SK-N-MC (cell line): ENCODE results near the gene SPART.
A peak's percentile ranks its signal among the peaks of the same experiment; 100 is the strongest.

ENCODE experiments used
- DNase-seq: peaks from one replicate; pipeline ENCODE4 v3.0.0-alpha.2; 2011; ENCODE audit warnings: low read depth, low spot score
- H3K27ac ChIP-seq: fragments of 200-600 bp; sonication (generic); 2 replicates; pipeline ENCODE4 v1.5.1; 2016; ENCODE audit warnings: mixed run types
- H3K36me3 ChIP-seq: fragments of 200-600 bp; sonication (generic); 2 replicates; pipeline ENCODE4 v1.6.1; 2017; ENCODE audit warnings: antibody characterized with exemption, low read length, mixed read lengths; ENCODE audit not compliant: insufficient read depth
- H3K4me3 ChIP-seq: fragments of 200-600 bp; sonication (generic); 2 replicates; pipeline ENCODE4 v1.5.1; 2016
- H3K9ac ChIP-seq: fragments of 200-600 bp; sonication (generic); 2 replicates; pipeline ENCODE4 v1.8.0; 2017; ENCODE audit warnings: mixed run types, mixed read lengths; ENCODE audit not compliant: insufficient read length
- H3K9me3 ChIP-seq: fragments of 200-600 bp; sonication (generic); 2 replicates; pipeline ENCODE4 v1.6.1; 2017; ENCODE audit warnings: low read depth, mild to moderate bottlenecking, antibody characterized with exemption, low read length, moderate library complexity, mixed read lengths
- EZH2 ChIP-seq: fragments of 200-600 bp; sonication (generic); IDR thresholded peaks from one replicate; pipeline ENCODE4 v1.6.1; 2017; ENCODE audit warnings: antibody characterized with exemption
- FOXP2 ChIP-seq: optimal IDR thresholded peaks from 2 replicates; pipeline ENCODE3; 2011; ENCODE audit warnings: mild to moderate bottlenecking, moderate library complexity; ENCODE audit not compliant: insufficient read depth; ENCODE audit errors: extremely low read length, control extremely low read depth
- POLR2AphosphoS5 ChIP-seq: IDR thresholded peaks from 2 replicates; pipeline ENCODE4 v1.6.1; 2012; ENCODE audit warnings: mild to moderate bottlenecking, low read depth, low read length, borderline replicate concordance

The SPART gene

GRCh38 chr13:36345438-36346221, 564 bp downstream of the SPART start:
- Histone ChIP-seq H3K36me3 (peaks cover 30% of the 10 kb centered on the region), H3K27ac (peak overlapping the region; percentile 98), H3K4me3 (peak overlapping the region; percentile 99), H3K9ac (peak overlapping the region; percentile 95), H3K9me3 (no peaks in the 10 kb centered on the region)
- TF ChIP-seq FOXP2 (no peak), EZH2 (no peak), POLR2AphosphoS5 (peak; percentile 77)
- DNase-seq, result peak; percentile 81

DNA sequence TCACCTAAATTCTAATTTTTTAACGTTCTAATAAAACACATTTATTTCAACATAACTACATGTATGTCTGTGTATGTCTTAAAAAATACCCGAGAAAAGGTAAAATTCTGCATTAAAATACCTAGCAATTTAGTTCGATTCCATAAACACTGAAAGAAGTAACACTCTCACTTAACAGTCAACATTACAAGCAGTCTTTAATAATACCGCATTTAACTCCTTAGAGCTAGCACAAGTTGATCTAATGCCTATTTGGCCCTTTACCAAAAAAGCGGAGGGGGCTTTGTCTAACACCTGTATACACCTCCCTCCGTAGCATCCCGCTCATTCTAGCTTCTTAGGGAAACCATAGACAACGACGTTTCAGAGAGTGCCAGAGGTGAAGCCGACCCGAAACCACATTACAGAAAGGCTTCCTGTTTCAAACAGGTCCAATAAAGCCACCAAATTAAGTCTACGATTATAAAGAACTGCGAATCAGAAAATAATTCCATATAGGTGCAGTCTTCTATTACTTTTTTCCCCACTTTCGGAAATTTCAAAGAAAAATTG, 1.2 kb downstream of the SPART start:
- Histone ChIP-seq H3K9ac (peak overlapping the region; percentile 95), H3K9me3 (no peaks in the 10 kb centered on the region), H3K4me3 (peak overlapping the region; percentile 99), H3K27ac (peak overlapping the region; percentile 98), H3K36me3 (peaks cover 33% of the 10 kb centered on the region)
- DNase-seq, result no peak
- TF ChIP-seq EZH2, result no peak

DNA sequence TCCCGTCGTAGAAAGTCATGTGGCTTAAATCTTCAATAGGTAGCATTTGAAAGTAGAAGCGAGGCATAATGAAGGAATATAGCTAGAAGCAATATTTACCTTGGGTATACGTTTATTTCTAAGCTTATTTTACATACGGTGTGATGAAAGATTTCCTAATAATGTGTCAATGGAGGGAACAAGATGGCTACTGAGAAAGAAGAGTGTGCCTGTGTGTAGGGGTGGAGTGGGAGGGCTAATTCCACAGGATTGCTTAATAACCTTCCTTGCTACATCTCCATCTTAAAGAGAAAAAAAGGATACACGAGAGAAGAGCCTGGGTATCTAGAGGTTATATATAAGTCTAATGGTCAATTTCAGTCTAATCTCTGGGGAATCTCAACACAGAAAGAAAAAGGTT, 2.0 kb downstream of the SPART start:
- Histone ChIP-seq H3K27ac (peak overlapping the region; percentile 98), H3K9me3 (no peaks in the 10 kb centered on the region), H3K36me3 (peaks cover 37% of the 10 kb centered on the region), H3K4me3 (peak overlapping the region; percentile 99), H3K9ac (peak overlapping the region; percentile 95)
- no peak for DNase-seq
- TF ChIP-seq FOXP2 (no peak), EZH2 (no peak), POLR2AphosphoS5 (no peak)

GRCh38 chr13:36343766-36344165, 2.4 kb downstream of the SPART start:
- Histone ChIP-seq H3K9ac (peak overlapping the region; percentile 95), H3K36me3 (peaks cover 41% of the 10 kb centered on the region), H3K4me3 (peak overlapping the region; percentile 99), H3K27ac (peak overlapping the region; percentile 98), H3K9me3 (no peaks in the 10 kb centered on the region)
- no peak for DNase-seq
- TF ChIP-seq EZH2, result no peak
- no peak for TF ChIP-seq FOXP2
- no peak for TF ChIP-seq POLR2AphosphoS5

GRCh38 chr13:36342715-36343114, 3.5 kb downstream of the SPART start:
- no peak overlapping the region for H3K27ac ChIP-seq

GRCh38 chr13:36341718-36342117, 4.5 kb downstream of the SPART start:
- H3K27ac ChIP-seq, result peak overlapping the region; percentile 33; the same call in 1 of the 2 replicates

More at GRCh38 chr13:36342715-36343114, 3.5 kb downstream of the SPART start:
- Histone ChIP-seq H3K36me3 (peaks cover 52% of the 10 kb centered on the region), H3K9me3 (no peaks in the 10 kb centered on the region), H3K4me3 (peak overlapping the region; percentile 99), H3K9ac (peak overlapping the region; percentile 95)
- TF ChIP-seq POLR2AphosphoS5, result no peak
- TF ChIP-seq EZH2, result no peak
- no peak for TF ChIP-seq FOXP2
- no peak for DNase-seq

GRCh38 chr13:36339600-36340155, 6.5 kb downstream of the SPART start:
- no peak overlapping the region for H3K27ac ChIP-seq
- H3K9ac ChIP-seq, result no peak overlapping the region
- peaks cover 78% of the 10 kb centered on the region for H3K36me3 ChIP-seq
- no peak for DNase-seq
- no peaks in the 10 kb centered on the region for H3K9me3 ChIP-seq
- H3K4me3 ChIP-seq, result no peak overlapping the region
- TF ChIP-seq FOXP2, result no peak
- TF ChIP-seq POLR2AphosphoS5, result no peak
- TF ChIP-seq EZH2, result no peak

More at GRCh38 chr13:36341718-36342117, 4.5 kb downstream of the SPART start:
- Histone ChIP-seq H3K4me3 (peak overlapping the region; percentile 10; the same call in 1 of the 2 replicates), H3K9me3 (no peaks in the 10 kb centered on the region), H3K9ac (no peak overlapping the region), H3K36me3 (peaks cover 61% of the 10 kb centered on the region)
- TF ChIP-seq FOXP2 (no peak), POLR2AphosphoS5 (no peak), EZH2 (no peak)
- DNase-seq, result no peak

DNA sequence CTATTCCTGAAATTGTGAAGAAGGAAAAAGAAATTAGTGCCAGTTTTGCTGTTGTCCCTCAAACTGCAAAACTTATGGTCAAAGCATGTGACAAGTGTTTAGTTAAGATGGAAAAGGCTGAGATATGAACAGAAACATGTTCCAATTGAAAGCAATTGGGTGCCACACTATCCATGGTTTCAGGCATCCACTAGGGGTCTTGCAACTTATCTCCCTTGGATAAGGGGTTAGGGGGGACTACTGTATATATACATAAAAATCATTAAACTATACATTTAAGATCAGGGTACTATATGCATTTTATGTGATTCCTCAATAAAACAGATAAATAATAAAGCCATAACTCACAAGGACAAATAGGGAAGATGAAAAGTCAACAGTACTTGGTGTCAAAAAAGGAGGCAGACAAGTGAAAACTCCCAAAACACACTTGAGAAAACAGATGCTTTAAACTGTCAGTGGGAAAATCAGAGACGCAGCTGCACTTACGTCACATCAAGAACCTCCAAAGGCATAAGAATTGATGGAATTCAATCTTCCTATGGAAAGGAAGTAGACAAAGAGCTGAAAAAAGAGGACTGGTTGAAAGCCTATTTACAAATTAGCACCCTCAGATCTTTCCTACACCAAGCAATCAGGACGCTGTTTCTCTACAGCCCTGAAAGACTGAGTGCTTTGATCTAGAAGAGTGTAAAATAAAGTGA, 8.1 kb downstream of the SPART start:
- no peak overlapping the region for H3K9ac ChIP-seq
- 0 out of 2 replicates have a peak overlapping the region, but pooled peaks have one; percentile 12 for H3K27ac ChIP-seq
- TF ChIP-seq EZH2 (no peak), POLR2AphosphoS5 (no peak), FOXP2 (no peak)
- no peak for DNase-seq
- no peaks in the 10 kb centered on the region for H3K9me3 ChIP-seq
- peaks cover 83% of the 10 kb centered on the region for H3K36me3 ChIP-seq
- H3K4me3 ChIP-seq, result no peak overlapping the region
